HCT116 (cell line): ENCODE data around the gene PALB2.

Source experiments
- CEBPB ChIP-seq: IDR thresholded peaks from 2 replicates; pipeline ENCODE4 v1.6.1; 2012; ENCODE audit warnings: low read depth
- CTCF ChIP-seq, 3 experiments: fragments of 200-600 bp in 1 of 3; sonication (generic) in 1 of 3; IDR thresholded peaks in 2 of 3; conservative IDR thresholded peaks in 1 of 3; 2 replicates each; pipeline ENCODE4 v1.5.1; 2012 to 2017; ENCODE audit warnings: low read depth in 2 of 3, low read length in 2 of 3, antibody characterized with exemption in 1 of 3, borderline replicate concordance in 1 of 3, control low read depth in 1 of 3, mild to moderate bottlenecking in 1 of 3, mixed read lengths in 1 of 3, mixed run types in 1 of 3, moderate library complexity in 1 of 3; ENCODE audit not compliant: insufficient read depth in 1 of 3
- EZH2 ChIP-seq: fragments of 200-600 bp; sonication (generic); IDR thresholded peaks from 2 replicates; pipeline ENCODE4 v1.6.1; 2017; ENCODE audit warnings: antibody characterized with exemption, mixed run types
- POLR2A ChIP-seq: IDR thresholded peaks from 2 replicates; pipeline ENCODE4 v1.7.0; 2011; ENCODE audit warnings: borderline replicate concordance; ENCODE audit not compliant: insufficient read depth, insufficient read length; ENCODE audit errors: extremely low read depth
- RAD21 ChIP-seq: IDR thresholded peaks from 2 replicates; pipeline ENCODE4 v1.6.1; 2012; ENCODE audit warnings: low read depth, mild to moderate bottlenecking
- REST ChIP-seq: IDR thresholded peaks from 2 replicates; pipeline ENCODE4 v1.6.1; 2012; ENCODE audit warnings: low read depth
- SP1 ChIP-seq: IDR thresholded peaks from 2 replicates; pipeline ENCODE4 v1.6.1; 2012; ENCODE audit warnings: low read depth

GRCh38 chr16:23590181-23590580, 50.9 kb downstream of the PALB2 start:
- TF ChIP-seq POLR2A: no peak
- TF ChIP-seq CTCF (IDR thresholded peaks at IDR 0.05 in 2 of 3, conservative IDR thresholded peaks at IDR 0.05 in 1 of 3; ENCODE audit: borderline replicate concordance in 1 of 3, insufficient read depth in 1 of 3, low read depth in 2 of 3, low read length in 2 of 3): no peak
- TF ChIP-seq SP1: no peak
- no peak for TF ChIP-seq EZH2
- TF ChIP-seq CEBPB: no peak
- no peak for TF ChIP-seq RAD21
- TF ChIP-seq REST: no peak
